DOHH2 (cell line): ENCODE results near the gene AMH.
A peak's percentile ranks its signal among the peaks of the same experiment; 100 is the strongest.

Experiments
- H3F3A ChIP-seq: fragments of 200-600 bp; sonication (generic), shearing (Covaris generic); 2 replicates; pipeline ENCODE4 v1.6.0; 2016; ENCODE audit warnings: antibody characterized with exemption, mild to moderate bottlenecking; ENCODE audit not compliant: control insufficient read depth, insufficient read depth
- H3K27ac ChIP-seq: fragments of 200-600 bp; sonication (generic); 2 replicates; pipeline ENCODE4 v1.5.1; 2014; ENCODE audit warnings: low read depth, mild to moderate bottlenecking, low read length, moderate library complexity
- H3K27me3 ChIP-seq: fragments of 200-600 bp; sonication (generic); 2 replicates; pipeline ENCODE4 v1.6.1; 2014; ENCODE audit warnings: mild to moderate bottlenecking, low read length, mixed read lengths; ENCODE audit not compliant: control insufficient read depth
- H3K36me3 ChIP-seq: fragments of 200-600 bp; sonication (generic); 2 replicates; pipeline ENCODE4 v1.6.1; 2014; ENCODE audit warnings: mild to moderate bottlenecking, low read length, moderate library complexity, mixed read lengths; ENCODE audit not compliant: control insufficient read depth
- H3K4me1 ChIP-seq: fragments of 200-600 bp; sonication (generic); 2 replicates; pipeline ENCODE4 v1.6.1; 2014; ENCODE audit warnings: mild to moderate bottlenecking, low read length, mixed read lengths; ENCODE audit not compliant: control insufficient read depth
- H3K4me2 ChIP-seq: fragments of 200-600 bp; sonication (generic); 2 replicates; pipeline ENCODE4 v1.6.0; 2014; ENCODE audit warnings: mild to moderate bottlenecking, low read length, moderate library complexity
- H3K4me3 ChIP-seq: fragments of 200-600 bp; sonication (generic); 2 replicates; pipeline ENCODE4 v1.5.1; 2014; ENCODE audit warnings: mild to moderate bottlenecking, low read length, mixed read lengths
- H3K79me2 ChIP-seq: fragments of 200-600 bp; sonication (generic); 2 replicates; pipeline ENCODE4 v1.6.1; 2014; ENCODE audit warnings: mild to moderate bottlenecking, low read length, mixed read lengths; ENCODE audit not compliant: control insufficient read depth
- H3K9me2 ChIP-seq: fragments of 200-600 bp; sonication (generic); replicated peaks from 2 replicates; pipeline ENCODE4 v1.6.1; 2014; ENCODE audit warnings: mild to moderate bottlenecking, low read length, mixed read lengths; ENCODE audit not compliant: control insufficient read depth
- H3K9me3 ChIP-seq: fragments of 200-600 bp; sonication (generic); 2 replicates; pipeline ENCODE4 v1.6.1; 2014; ENCODE audit warnings: antibody characterized with exemption, low read length, mixed read lengths; ENCODE audit not compliant: control insufficient read depth, insufficient read depth
- H4K20me1 ChIP-seq: fragments of 200-600 bp; sonication (generic); 2 replicates; pipeline ENCODE4 v1.6.0; 2014; ENCODE audit warnings: low read depth, mild to moderate bottlenecking, antibody characterized with exemption, low read length, moderate library complexity; ENCODE audit not compliant: control insufficient read depth, insufficient read depth
- CTCF ChIP-seq: fragments of 200-600 bp; sonication (generic); IDR thresholded peaks from one replicate; pipeline ENCODE4 v1.5.1; 2014; ENCODE audit warnings: antibody characterized with exemption, mild to moderate bottlenecking, low read depth, low read length; ENCODE audit not compliant: poor library complexity, severe bottlenecking
- EZH2phosphoT487 ChIP-seq: fragments of 200-600 bp; sonication (generic); IDR thresholded peaks from 2 replicates; pipeline ENCODE4 v1.6.1; 2017; ENCODE audit warnings: borderline replicate concordance, mild to moderate bottlenecking, antibody characterized with exemption, low read length, moderate library complexity, mixed read lengths

Gene AMH

GRCh38 chr19:2270157-2270422 lies 21.0 kb downstream of the AMH start:
- H3K4me2 ChIP-seq, result peak overlapping the region; percentile 99

GRCh38 chr19:2270423-2271233 lies 21.5 kb downstream of the AMH start:
- peak overlapping the region; percentile 99 for H3K4me2 ChIP-seq
- TF ChIP-seq EZH2phosphoT487, result no peak
- TF ChIP-seq CTCF, result no peak
- H3K79me2 ChIP-seq, result peaks cover 70% of the 10 kb centered on the region
- peaks cover 57% of the 10 kb centered on the region for H3K36me3 ChIP-seq
- no peaks in the 10 kb centered on the region for H3K9me2 ChIP-seq
- H3K9me3 ChIP-seq, result no peaks in the 10 kb centered on the region
- H3K4me3 ChIP-seq, result peak overlapping the region; percentile 86
- peaks cover 55% of the 10 kb centered on the region for H3K4me1 ChIP-seq
- peak overlapping the region; percentile 85 for H3K27ac ChIP-seq
- H4K20me1 ChIP-seq, result peaks cover 24% of the 10 kb centered on the region
- H3K27me3 ChIP-seq, result no peaks in the 10 kb centered on the region
- H3F3A ChIP-seq, result peaks cover 37% of the 10 kb centered on the region

More at GRCh38 chr19:2270157-2270422, 21.0 kb downstream of the AMH start:
- Histone ChIP-seq H3K79me2 (peaks cover 67% of the 10 kb centered on the region), H3F3A (peaks cover 41% of the 10 kb centered on the region), H3K27me3 (no peaks in the 10 kb centered on the region), H3K27ac (peak overlapping the region; percentile 85), H3K4me1 (peaks cover 59% of the 10 kb centered on the region), H3K36me3 (peaks cover 52% of the 10 kb centered on the region), H3K9me2 (no peaks in the 10 kb centered on the region), H4K20me1 (peaks cover 24% of the 10 kb centered on the region), H3K9me3 (no peaks in the 10 kb centered on the region), H3K4me3 (peak overlapping the region; percentile 86)
- TF ChIP-seq EZH2phosphoT487, result no peak
- TF ChIP-seq CTCF, result no peak

- Histone ChIP-seq H3K4me2 (peak overlapping the region; percentile 99), H3K4me3 (peak overlapping the region; percentile 86), H3K79me2 (peaks cover 65% of the 10 kb centered on the region), H3K27me3 (no peaks in the 10 kb centered on the region), H3K9me2 (no peaks in the 10 kb centered on the region), H4K20me1 (peaks cover 24% of the 10 kb centered on the region), H3K36me3 (peaks cover 57% of the 10 kb centered on the region), H3K4me1 (peaks cover 46% of the 10 kb centered on the region), H3F3A (peaks cover 37% of the 10 kb centered on the region), H3K27ac (peak overlapping the region; percentile 85), H3K9me3 (no peaks in the 10 kb centered on the region)
- TF ChIP-seq CTCF (no peak), EZH2phosphoT487 (no peak)
These were observed 22.3 kb downstream of the AMH start for GRCh38 chr19:2271234-2272103.
